Measurements from ENCODE around the gene EPB41L5. TPM values are rescaled to one million over a fixed set of nuclear protein-coding genes. Genes with fewer than 3 reads are reported as not detected.

EPB41L5 gene
- total RNA-seq, 1 experiment from 2014 or later = 19.0 TPM

- H3K4me3 Mint-ChIP-seq (ENCODE audit: unreplicated experiment) = peak overlapping the region; percentile 72
- peaks cover 15% of the 10 kb centered on the region for H3K36me3 Mint-ChIP-seq (ENCODE audit: insufficient read depth, unreplicated experiment)
- no TSS peak for BruUV-seq (replicated peaks)
- no peak for DNase-seq (ENCODE audit: unreplicated experiment)
- no peak overlapping the region for H3K27ac Mint-ChIP-seq (ENCODE audit: low read depth, unreplicated experiment)
- no peaks in the 10 kb centered on the region for H3K9me3 Mint-ChIP-seq (ENCODE audit: unreplicated experiment)
- intact Hi-C loops (cut with micrococcal nuclease) = no loop called here
- ChIA-PET CTCF (interaction anchor here (1.1 to 1.9 kb wide), 2 partner anchors 81 to 456 kb away, joined by 3 to 5 read pairs; no protein-coding TSS in a partner anchor), POLR2A (interaction anchor here (0.5 kb wide), 1 partner anchor 12 kb away, joined by 3 read pairs; no protein-coding TSS in a partner anchor)
- H3K27me3 Mint-ChIP-seq (ENCODE audit: insufficient read depth, unreplicated experiment) = no peaks in the 10 kb centered on the region
- TF ChIP-seq, protein P1, sequence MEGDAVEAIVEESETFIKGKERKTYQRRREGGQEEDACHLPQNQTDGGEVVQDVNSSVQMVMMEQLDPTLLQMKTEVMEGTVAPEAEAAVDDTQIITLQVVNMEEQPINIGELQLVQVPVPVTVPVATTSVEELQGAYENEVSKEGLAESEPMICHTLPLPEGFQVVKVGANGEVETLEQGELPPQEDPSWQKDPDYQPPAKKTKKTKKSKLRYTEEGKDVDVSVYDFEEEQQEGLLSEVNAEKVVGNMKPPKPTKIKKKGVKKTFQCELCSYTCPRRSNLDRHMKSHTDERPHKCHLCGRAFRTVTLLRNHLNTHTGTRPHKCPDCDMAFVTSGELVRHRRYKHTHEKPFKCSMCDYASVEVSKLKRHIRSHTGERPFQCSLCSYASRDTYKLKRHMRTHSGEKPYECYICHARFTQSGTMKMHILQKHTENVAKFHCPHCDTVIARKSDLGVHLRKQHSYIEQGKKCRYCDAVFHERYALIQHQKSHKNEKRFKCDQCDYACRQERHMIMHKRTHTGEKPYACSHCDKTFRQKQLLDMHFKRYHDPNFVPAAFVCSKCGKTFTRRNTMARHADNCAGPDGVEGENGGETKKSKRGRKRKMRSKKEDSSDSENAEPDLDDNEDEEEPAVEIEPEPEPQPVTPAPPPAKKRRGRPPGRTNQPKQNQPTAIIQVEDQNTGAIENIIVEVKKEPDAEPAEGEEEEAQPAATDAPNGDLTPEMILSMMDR (IDR thresholded peaks at IDR 0.05; ENCODE audit: unreplicated experiment) = no peak
- peaks cover 16% of the 10 kb centered on the region for H3K4me1 Mint-ChIP-seq (ENCODE audit: insufficient read depth, unreplicated experiment)
Observed at GRCh38 chr2:120224256-120224655, 211.4 kb downstream of the EPB41L5 start.

DNA sequence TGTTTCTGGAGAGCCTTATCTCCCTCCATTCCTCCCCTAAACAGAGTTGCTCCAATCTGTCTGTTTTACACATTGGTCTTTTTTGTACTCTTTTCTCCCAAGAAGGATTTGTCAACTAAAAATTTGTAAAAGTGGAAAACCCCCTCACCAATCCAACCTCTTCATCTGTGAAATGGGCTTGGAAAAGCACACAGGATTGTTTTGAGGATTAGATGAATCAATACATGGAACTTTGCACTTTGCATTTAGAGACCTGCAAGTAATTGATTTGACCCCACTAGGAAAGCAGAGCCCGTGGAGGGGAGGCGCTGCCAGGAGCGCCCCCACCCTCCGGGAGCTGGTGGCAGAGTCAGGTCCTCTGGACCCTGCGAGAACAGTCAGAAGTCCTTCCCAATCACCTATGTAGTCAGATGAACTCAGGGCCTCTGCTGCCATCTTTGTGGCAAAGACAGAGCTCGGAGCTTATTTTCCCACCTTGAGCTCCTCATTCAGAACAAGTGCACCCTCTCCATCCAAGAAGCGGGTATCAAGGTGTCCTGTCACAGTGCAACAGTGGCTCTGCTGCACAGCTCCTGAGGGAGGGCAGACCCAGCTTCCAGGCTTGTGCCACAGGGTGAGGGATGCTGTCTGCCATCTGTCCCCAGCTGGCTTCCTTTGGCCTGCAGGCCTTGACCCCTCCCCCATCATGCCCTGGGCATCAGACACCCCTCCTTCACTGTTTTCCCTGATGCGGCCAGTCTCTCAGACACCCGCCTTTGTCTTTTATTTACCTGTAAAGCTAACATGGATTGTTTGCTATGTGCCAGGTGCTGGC, 212.1 kb downstream of the EPB41L5 start:
- TF ChIP-seq, protein P1 (IDR thresholded peaks at IDR 0.05; ENCODE audit: unreplicated experiment) = no peak
- Mint-ChIP-seq H3K36me3 (ENCODE audit: insufficient read depth, unreplicated experiment) (peaks cover 14% of the 10 kb centered on the region), H3K9me3 (ENCODE audit: unreplicated experiment) (no peaks in the 10 kb centered on the region), H3K4me1 (ENCODE audit: insufficient read depth, unreplicated experiment) (peaks cover 16% of the 10 kb centered on the region), H3K27ac (ENCODE audit: low read depth, unreplicated experiment) (no peak overlapping the region), H3K27me3 (ENCODE audit: insufficient read depth, unreplicated experiment) (no peaks in the 10 kb centered on the region), H3K4me3 (ENCODE audit: unreplicated experiment) (peak overlapping the region; percentile 72)
- intact Hi-C loops (cut with micrococcal nuclease) = no loop called here
- no TSS peak for BruUV-seq (replicated peaks)
- no peak for DNase-seq (ENCODE audit: unreplicated experiment)
- ChIA-PET POLR2A (interaction anchor here (0.6 kb wide), 1 partner anchor 49 kb away, joined by 4 read pairs; no protein-coding TSS in a partner anchor), CTCF (interaction anchor here (0.7 to 1.1 kb wide), 3 partner anchors 81 to 534 kb away, joined by 3 to 4 read pairs (median 3); no protein-coding TSS in a partner anchor)

- Mint-ChIP-seq H3K4me1 (ENCODE audit: insufficient read depth, unreplicated experiment) (peaks cover 12% of the 10 kb centered on the region), H3K4me3 (ENCODE audit: unreplicated experiment) (no peak overlapping the region), H3K36me3 (ENCODE audit: insufficient read depth, unreplicated experiment) (peaks cover 7% of the 10 kb centered on the region), H3K27me3 (ENCODE audit: insufficient read depth, unreplicated experiment) (no peaks in the 10 kb centered on the region), H3K9me3 (ENCODE audit: unreplicated experiment) (no peaks in the 10 kb centered on the region), H3K27ac (ENCODE audit: low read depth, unreplicated experiment) (no peak overlapping the region)
- no TSS peak for BruUV-seq (replicated peaks)
- CTCF ChIA-PET = interaction anchor here (0.8 kb wide), 1 partner anchor 89 kb away, joined by 4 read pairs; no protein-coding TSS in a partner anchor
- intact Hi-C loops (cut with micrococcal nuclease) = no loop called here
- TF ChIP-seq, protein P1 (IDR thresholded peaks at IDR 0.05; ENCODE audit: unreplicated experiment) = no peak
- DNase-seq (ENCODE audit: unreplicated experiment) = no peak
- POLR2A ChIA-PET = interaction anchor here (0.6 kb wide), 1 partner anchor 50 kb away, joined by 4 read pairs; no protein-coding TSS in a partner anchor
Observed at GRCh38 chr2:120225549-120226065, 212.7 kb downstream of the EPB41L5 start.

DNA sequence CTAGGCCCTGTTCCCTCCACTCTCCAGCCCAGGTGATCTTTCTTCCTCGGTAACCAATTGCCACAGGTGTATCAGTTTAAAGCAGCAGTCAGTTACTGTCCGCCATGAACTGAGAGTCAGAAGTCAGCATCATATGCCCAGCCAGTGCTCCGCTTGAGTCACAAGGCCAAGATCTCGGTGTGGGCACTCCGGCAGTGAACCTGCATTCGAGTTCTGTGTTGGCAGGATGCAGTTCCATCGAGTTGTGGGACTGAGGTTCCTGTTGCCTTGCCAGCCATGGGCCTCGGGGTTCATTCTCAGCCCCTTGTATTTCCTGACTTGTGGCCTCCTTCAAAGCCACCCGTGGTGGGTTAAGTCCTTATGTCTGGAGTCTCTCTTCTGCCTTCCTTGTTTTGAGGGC, 213.4 kb downstream of the EPB41L5 start:
- no peak overlapping the region for H3K27ac Mint-ChIP-seq (ENCODE audit: low read depth, unreplicated experiment)
- H3K27me3 Mint-ChIP-seq (ENCODE audit: insufficient read depth, unreplicated experiment) = no peaks in the 10 kb centered on the region
- no TSS peak for BruUV-seq (replicated peaks)
- H3K36me3 Mint-ChIP-seq (ENCODE audit: insufficient read depth, unreplicated experiment) = no peaks in the 10 kb centered on the region
- no peaks in the 10 kb centered on the region for H3K9me3 Mint-ChIP-seq (ENCODE audit: unreplicated experiment)
- intact Hi-C loops (cut with micrococcal nuclease) = no loop called here
- TF ChIP-seq, protein P1 (IDR thresholded peaks at IDR 0.05; ENCODE audit: unreplicated experiment) = no peak
- ChIA-PET POLR2A (no interaction called here), CTCF (interaction anchor here (1.1 kb wide), 1 partner anchor 454 kb away, joined by 5 read pairs; no protein-coding TSS in a partner anchor)
- peaks cover 5% of the 10 kb centered on the region for H3K4me1 Mint-ChIP-seq (ENCODE audit: insufficient read depth, unreplicated experiment)
- H3K4me3 Mint-ChIP-seq (ENCODE audit: unreplicated experiment) = no peak overlapping the region
- no peak for DNase-seq (ENCODE audit: unreplicated experiment)

Measured in MCF 10A (cell line).